ENCODE results near the gene CLIP1. TPM values are rescaled to one million over a fixed set of nuclear protein-coding genes. Genes with fewer than 3 reads are reported as not detected.
"Not testable (repeated sequence)": the region's sequence is repeated elsewhere in the genome, so short reads cannot be mapped to it uniquely, and the experiment has no call there.

Gene CLIP1
- total RNA-seq, 1 experiment from 2014 or later: 62.2 TPM

- TF ChIP-seq CTCF (conservative IDR thresholded peaks at IDR 0.05; ENCODE audit: low read depth, low read length) (no peak), EZH2 (IDR thresholded peaks at IDR 0.05; ENCODE audit: borderline replicate concordance, low read depth, low read length, poor library complexity, severe bottlenecking) (no peak)
- TSS peak; percentile 63 for BruUV-seq (replicated peaks)
- Histone ChIP-seq H3K27ac (ENCODE audit: low read depth, low read length, poor library complexity, severe bottlenecking) (peak overlapping the region; percentile 78), H3K27me3 (replicated peaks; ENCODE audit: insufficient read depth, low read depth, low read length, poor library complexity) (no peaks in the 10 kb centered on the region), H3K4me3 (ENCODE audit: low read depth, low read length, poor library complexity, severe bottlenecking) (peak overlapping the region; percentile 77), H3K4me1 (ENCODE audit: insufficient read depth, low read length, poor library complexity, severe bottlenecking) (no peaks in the 10 kb centered on the region), H3K9me3 (ENCODE audit: low read depth, low read length, poor library complexity, severe bottlenecking) (no peaks in the 10 kb centered on the region), H3K36me3 (ENCODE audit: insufficient read depth, low read length, poor library complexity, severe bottlenecking) (peaks cover 4% of the 10 kb centered on the region)
- no peak for DNase-seq (ENCODE audit: low spot score)
- ChIA-PET CTCF (no interaction called here), POLR2A (ENCODE audit: low non-redundant PET) (no interaction called here)
- intact Hi-C loops (cut with micrococcal nuclease; ENCODE audit: unreplicated experiment): loop anchor here (1.0 kb wide), 1 partner anchor 40 kb away; the partner anchor contains the start of gene DIABLO
Observed at GRCh38 chr12:122265886-122266229, 156.6 kb downstream of the CLIP1 start.

GRCh38 chr12:122265476-122265875 lies 157.0 kb downstream of the CLIP1 start:
- H3K27me3 ChIP-seq (replicated peaks; ENCODE audit: insufficient read depth, low read depth, low read length, poor library complexity): no peaks in the 10 kb centered on the region
- H3K4me3 ChIP-seq (ENCODE audit: low read depth, low read length, poor library complexity, severe bottlenecking): peak overlapping the region; percentile 77
- peak overlapping the region; percentile 78 for H3K27ac ChIP-seq (ENCODE audit: low read depth, low read length, poor library complexity, severe bottlenecking)
- peaks cover 6% of the 10 kb centered on the region for H3K36me3 ChIP-seq (ENCODE audit: insufficient read depth, low read length, poor library complexity, severe bottlenecking)
- no TSS peak for BruUV-seq (replicated peaks)
- CTCF ChIA-PET: no interaction called here
- peak; percentile 4 for DNase-seq (ENCODE audit: low spot score)
- POLR2A ChIA-PET (ENCODE audit: low non-redundant PET): no interaction called here
- intact Hi-C loops (cut with micrococcal nuclease; ENCODE audit: unreplicated experiment): no loop called here
- no peaks in the 10 kb centered on the region for H3K4me1 ChIP-seq (ENCODE audit: insufficient read depth, low read length, poor library complexity, severe bottlenecking)
- no peaks in the 10 kb centered on the region for H3K9me3 ChIP-seq (ENCODE audit: low read depth, low read length, poor library complexity, severe bottlenecking)
- TF ChIP-seq CTCF (conservative IDR thresholded peaks at IDR 0.05; ENCODE audit: low read depth, low read length): no peak
- TF ChIP-seq EZH2 (IDR thresholded peaks at IDR 0.05; ENCODE audit: borderline replicate concordance, low read depth, low read length, poor library complexity, severe bottlenecking): no peak

GRCh38 chr12:122260735-122261134 lies 161.7 kb downstream of the CLIP1 start:
- BruUV-seq (replicated peaks); intact Hi-C loops (cut with micrococcal nuclease; ENCODE audit: unreplicated experiment); CTCF ChIA-PET; H3K27me3 ChIP-seq (replicated peaks; ENCODE audit: insufficient read depth, low read depth, low read length, poor library complexity); H3K4me1 ChIP-seq (ENCODE audit: insufficient read depth, low read length, poor library complexity, severe bottlenecking); POLR2A ChIA-PET (ENCODE audit: low non-redundant PET); DNase-seq (ENCODE audit: low spot score); H3K27ac ChIP-seq (ENCODE audit: low read depth, low read length, poor library complexity, severe bottlenecking); H3K4me3 ChIP-seq (ENCODE audit: low read depth, low read length, poor library complexity, severe bottlenecking); H3K36me3 ChIP-seq (ENCODE audit: insufficient read depth, low read length, poor library complexity, severe bottlenecking); H3K9me3 ChIP-seq (ENCODE audit: low read depth, low read length, poor library complexity, severe bottlenecking): not testable (repeated sequence)

- BruUV-seq (replicated peaks); H3K27ac ChIP-seq (ENCODE audit: low read depth, low read length, poor library complexity, severe bottlenecking); H3K9me3 ChIP-seq (ENCODE audit: low read depth, low read length, poor library complexity, severe bottlenecking); POLR2A ChIA-PET (ENCODE audit: low non-redundant PET); H3K27me3 ChIP-seq (replicated peaks; ENCODE audit: insufficient read depth, low read depth, low read length, poor library complexity); DNase-seq (ENCODE audit: low spot score); intact Hi-C loops (cut with micrococcal nuclease; ENCODE audit: unreplicated experiment); H3K4me3 ChIP-seq (ENCODE audit: low read depth, low read length, poor library complexity, severe bottlenecking); H3K36me3 ChIP-seq (ENCODE audit: insufficient read depth, low read length, poor library complexity, severe bottlenecking); H3K4me1 ChIP-seq (ENCODE audit: insufficient read depth, low read length, poor library complexity, severe bottlenecking); CTCF ChIA-PET: not testable (repeated sequence)
Observed at GRCh38 chr12:122258939-122259338, 163.5 kb downstream of the CLIP1 start.

GRCh38 chr12:122258462-122258861 lies 164.0 kb downstream of the CLIP1 start:
- H3K27me3 ChIP-seq (replicated peaks; ENCODE audit: insufficient read depth, low read depth, low read length, poor library complexity); intact Hi-C loops (cut with micrococcal nuclease; ENCODE audit: unreplicated experiment); H3K4me3 ChIP-seq (ENCODE audit: low read depth, low read length, poor library complexity, severe bottlenecking); H3K9me3 ChIP-seq (ENCODE audit: low read depth, low read length, poor library complexity, severe bottlenecking); DNase-seq (ENCODE audit: low spot score); POLR2A ChIA-PET (ENCODE audit: low non-redundant PET); H3K36me3 ChIP-seq (ENCODE audit: insufficient read depth, low read length, poor library complexity, severe bottlenecking); BruUV-seq (replicated peaks); H3K4me1 ChIP-seq (ENCODE audit: insufficient read depth, low read length, poor library complexity, severe bottlenecking); CTCF ChIA-PET; H3K27ac ChIP-seq (ENCODE audit: low read depth, low read length, poor library complexity, severe bottlenecking): not testable (repeated sequence)

Data from A673 (cell line).